Cerebellar cortex (tissue), 1 donor: ENCODE results near the gene GPR84.

Source experiments
- DNase-seq: peaks from one replicate; pipeline ENCODE4 v3.0.0-alpha.2; 2015; ENCODE audit warnings: low spot score

GPR84 gene

GRCh38 chr12:54390668-54391551 lies 26.6 kb upstream of the GPR84 start:
- peak; percentile 55 for DNase-seq

DNA sequence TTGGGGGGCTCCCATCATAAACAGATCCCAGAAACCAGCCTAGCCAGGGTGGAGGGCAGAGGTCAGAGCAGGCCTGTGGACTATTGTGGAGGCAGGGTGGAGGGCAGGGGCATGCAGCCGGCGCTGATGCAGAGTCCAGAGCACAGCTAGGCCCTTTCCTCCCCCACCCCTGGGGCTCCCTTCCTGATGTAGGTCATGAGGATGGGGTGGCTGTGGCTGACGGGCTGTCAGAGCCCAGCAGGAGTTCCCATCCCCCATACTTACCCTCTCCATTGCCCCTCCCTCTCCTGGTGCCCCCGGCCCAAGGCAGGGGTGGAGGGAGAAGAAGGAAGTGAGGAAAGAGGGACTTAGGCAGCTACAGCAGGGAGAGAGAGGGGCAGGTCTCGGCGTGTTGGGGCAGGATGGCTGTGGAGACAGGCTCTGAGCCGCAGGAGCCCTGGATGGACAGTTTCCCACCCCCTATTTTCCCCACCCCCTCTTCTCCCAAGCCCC lies 25.9 kb upstream of the GPR84 start:
- DNase-seq, result no peak

DNA sequence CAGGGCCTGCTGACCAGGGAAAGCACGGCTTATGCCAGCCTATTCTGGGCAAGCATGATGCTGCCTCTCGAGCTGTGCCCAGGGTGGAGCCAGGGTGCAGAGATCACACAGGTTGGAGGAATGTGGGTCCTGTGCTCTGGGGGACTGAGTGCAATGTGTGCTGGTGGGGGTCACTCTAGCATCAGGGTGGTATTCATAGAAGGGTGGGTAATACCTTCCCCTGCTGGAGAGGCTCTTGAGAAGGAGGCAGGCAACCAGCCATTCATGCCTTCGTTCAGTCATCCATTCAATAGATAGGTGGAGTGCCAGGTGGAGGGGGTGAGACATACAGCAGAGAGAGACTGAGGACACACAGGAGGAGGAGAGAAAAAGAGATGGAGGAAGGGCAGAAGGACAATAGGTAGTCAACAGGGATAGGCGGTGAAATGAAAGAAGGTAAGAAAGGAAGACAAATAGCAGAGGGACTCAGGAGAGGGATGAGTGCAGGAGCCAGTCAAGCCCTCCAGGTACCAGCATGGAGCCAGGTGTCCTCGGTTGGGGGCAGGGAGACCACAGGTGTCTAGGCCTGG lies 25.4 kb upstream of the GPR84 start:
- no peak for DNase-seq

DNA sequence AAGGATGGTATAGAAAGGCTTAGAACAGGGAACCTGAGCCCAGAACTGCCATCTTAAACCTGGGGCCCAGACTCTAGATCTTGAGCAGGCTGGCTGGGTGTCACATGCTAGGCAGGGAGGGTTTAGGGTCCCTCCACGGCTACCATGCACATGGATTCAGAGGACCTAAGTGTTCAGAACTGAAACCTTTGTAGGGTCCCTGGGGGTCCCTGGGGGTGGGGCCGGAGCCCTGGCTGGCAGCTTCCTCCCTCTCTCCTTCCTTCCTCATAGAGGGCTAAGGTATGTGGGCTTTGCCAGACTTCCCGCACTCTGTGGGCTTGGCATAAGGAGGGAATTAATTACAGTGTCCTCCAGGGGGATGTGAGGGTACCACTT lies 24.8 kb upstream of the GPR84 start:
- DNase-seq, result no peak

DNA sequence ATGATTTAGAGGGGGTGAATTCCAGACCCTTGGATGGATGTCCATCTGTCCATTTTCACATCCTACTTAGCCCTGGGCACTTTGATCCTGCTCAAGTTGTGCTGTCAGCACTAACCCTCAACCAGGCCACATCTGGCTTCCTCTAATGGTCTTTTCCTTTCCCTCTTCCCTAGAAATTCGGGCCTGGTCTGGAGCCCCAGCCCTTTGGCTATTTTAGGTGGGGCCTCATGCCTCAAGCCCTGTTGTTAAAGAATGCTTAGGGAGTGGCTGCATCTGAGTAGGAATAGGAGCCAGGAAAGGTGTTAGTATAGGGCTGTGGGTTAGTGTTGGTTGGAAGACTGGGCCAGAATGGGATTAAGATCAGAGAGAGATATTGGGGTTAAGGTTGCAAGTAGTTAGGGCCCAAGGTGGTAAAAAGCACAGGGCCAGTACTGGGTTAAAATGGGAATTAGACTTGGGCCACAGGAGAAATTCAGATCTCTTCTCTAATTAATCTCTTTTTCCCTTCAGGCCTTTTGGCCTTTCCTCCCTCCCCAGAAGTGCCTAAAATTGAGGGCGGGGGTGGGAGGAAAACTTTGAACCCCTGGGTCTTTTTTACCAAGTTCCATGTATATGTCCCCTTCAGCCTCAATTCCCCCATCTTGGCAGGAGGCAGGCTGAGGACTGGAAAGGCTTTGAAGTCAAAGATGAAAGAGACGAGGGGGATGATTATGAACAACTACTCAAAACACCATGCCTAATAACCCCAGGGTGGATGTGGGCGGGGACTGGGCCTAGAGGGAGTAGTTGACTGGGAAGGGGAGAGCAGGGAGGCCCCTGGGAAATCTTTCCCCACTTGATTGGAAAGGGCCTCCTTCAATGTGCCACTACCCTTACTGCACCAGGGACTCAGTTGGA lies 24.2 kb upstream of the GPR84 start:
- no peak for DNase-seq

- no peak for DNase-seq
Measured at GRCh38 chr12:54387114-54387467, 22.8 kb upstream of the GPR84 start.

- DNase-seq, result no peak
Measured at GRCh38 chr12:54386403-54387113, 22.3 kb upstream of the GPR84 start.

- DNase-seq, result no peak
Measured at GRCh38 chr12:54385251-54385914, 21.1 kb upstream of the GPR84 start.

DNA sequence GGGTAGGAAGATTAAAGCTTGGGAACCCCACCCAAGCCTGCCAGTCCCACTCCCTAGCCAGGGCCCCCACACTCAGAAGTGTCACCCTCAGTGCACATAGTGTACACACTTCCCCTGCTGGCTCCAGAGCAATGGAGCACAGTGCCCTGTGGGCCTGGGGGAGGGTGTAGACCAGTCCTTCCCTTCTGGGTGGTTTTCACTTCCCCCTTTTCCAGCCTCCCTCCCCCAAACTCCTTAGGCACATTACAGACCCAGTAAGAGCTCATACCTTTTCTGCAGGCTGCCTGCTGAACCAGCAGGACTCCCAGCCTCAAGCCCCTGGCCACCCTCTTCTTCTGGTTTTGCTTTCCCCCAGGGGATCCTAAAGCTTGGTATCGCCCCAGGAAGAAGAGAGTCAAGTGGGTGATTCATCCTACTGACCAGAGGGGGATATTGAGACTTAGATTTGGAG lies 20.3 kb upstream of the GPR84 start, which contains the start of gene ZNF385A:
Gene ZNF385A, minus strand, starts transcription at position 143 of the 451 bp plus-strand sequence. CDS start 219 bp downstream, outside the sequence.
- DNase-seq, result no peak

- no peak for DNase-seq
Measured at GRCh38 chr12:54383041-54383609, 18.8 kb upstream of the GPR84 start.

DNA sequence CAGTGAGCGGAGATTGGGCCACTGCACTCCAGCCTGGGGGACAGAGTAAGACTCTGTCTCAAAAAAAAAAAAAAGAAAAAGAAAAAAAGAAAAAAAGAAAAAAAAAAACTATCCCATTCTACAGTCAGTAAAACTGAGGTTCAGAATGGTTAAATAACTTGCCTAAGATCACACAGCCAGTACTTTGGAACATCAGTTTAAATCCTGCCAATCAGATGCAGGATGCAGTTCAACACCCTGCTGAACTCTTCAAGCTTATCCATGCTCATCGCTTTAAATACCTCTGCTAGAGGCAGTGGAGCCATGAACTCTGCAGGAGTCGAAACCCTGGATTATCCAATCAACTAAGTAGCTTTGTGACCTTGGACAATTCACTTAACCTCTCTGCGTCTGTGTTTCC lies 16.9 kb upstream of the GPR84 start:
- no peak for DNase-seq

DNA sequence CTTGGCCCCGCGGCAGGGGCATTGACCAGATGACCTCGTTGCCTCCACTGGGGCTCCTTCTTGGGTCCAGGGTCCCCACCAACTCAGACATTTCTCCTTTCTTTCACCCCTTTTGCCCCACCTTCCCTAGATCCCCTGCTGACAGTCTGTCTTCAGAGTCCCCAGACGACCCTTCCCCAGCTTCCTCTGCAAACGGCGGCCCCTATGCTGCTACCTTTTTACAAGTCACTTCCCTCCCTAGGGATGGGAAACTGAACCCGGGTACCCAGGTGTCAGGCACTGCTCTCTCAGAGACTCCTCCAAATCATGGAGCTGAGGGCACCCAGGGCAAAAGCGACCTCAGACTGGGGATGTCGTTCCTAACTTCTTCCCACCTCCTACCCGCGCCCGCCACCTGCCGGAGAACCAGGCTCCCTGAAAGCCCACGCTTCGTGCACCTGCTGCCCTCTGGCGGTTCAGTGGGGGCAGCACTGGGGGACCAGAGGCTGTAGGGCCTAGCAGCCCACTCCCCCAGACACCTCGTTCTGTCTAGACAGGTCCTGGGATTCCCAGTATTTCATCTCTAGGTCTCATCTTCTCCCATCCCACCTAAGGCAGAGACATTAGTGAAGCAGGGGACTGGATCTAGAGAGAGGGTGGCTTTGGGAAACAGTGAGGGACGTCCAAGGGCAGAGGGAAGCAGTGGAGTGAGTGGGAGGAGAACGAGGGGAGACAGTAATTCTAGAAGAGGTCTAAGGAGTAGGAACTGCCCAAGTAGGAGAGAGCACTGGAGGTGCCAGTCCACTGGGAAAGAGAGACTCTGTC lies 15.3 kb upstream of the GPR84 start:
- peak; percentile 90 for DNase-seq

DNA sequence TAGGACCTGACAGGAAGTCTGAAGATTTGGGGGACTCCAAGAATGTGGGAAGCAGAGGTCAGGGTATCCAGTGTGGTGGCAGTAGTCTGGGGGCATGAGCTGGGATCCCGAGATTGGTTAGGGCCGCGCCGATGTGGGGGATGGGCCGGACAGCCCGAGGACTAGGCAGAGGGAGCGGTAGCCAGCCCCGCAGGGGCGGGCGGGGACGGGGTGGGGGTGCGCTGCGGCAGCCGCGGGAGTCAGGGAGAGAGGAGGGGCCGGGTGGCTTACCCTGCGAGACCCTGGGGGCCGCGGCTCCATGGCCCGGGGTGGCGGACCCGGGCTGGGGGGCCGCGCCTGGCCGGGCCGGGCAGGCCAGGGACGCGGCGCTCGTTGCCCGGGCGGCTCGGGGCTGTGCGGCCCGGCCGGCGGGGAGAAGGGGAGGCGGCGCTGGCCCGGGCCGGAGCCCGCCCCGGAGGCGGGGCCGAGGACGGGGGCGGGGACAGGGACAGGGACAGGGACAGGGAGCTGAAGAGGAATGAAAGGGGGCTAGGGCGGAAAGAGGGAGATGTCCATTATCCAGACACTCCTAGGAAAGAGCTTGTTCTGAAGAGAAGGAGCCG lies 14.6 kb upstream of the GPR84 start:
- no peak for DNase-seq

GRCh38 chr12:54377797-54378515 lies 13.7 kb upstream of the GPR84 start:
- no peak for DNase-seq

- DNase-seq, result no peak
Measured at GRCh38 chr12:54377007-54377406, 12.7 kb upstream of the GPR84 start.

- DNase-seq, result no peak
Measured at GRCh38 chr12:54376596-54376995, 12.3 kb upstream of the GPR84 start.

GRCh38 chr12:54375259-54375579 lies 10.9 kb upstream of the GPR84 start:
- DNase-seq, result no peak

- no peak for DNase-seq
Measured at GRCh38 chr12:54374562-54375258, 10.4 kb upstream of the GPR84 start.
